Measurements from ENCODE around the gene OR4K17. TPM values are rescaled to one million over a fixed set of nuclear protein-coding genes. Genes with fewer than 3 reads are reported as not detected.
"Not testable (repeated sequence)": the region's sequence is repeated elsewhere in the genome, so short reads cannot be mapped to it uniquely, and the experiment has no call there.

The OR4K17 gene, protein sequence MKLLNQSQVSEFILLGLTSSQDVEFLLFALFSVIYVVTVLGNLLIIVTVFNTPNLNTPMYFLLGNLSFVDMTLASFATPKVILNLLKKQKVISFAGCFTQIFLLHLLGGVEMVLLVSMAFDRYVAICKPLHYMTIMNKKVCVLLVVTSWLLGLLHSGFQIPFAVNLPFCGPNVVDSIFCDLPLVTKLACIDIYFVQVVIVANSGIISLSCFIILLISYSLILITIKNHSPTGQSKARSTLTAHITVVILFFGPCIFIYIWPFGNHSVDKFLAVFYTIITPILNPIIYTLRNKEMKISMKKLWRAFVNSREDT
- not detected in 2 replicates for total RNA-seq (2014; rRNA removed; shearing (Covaris generic))

DNA sequence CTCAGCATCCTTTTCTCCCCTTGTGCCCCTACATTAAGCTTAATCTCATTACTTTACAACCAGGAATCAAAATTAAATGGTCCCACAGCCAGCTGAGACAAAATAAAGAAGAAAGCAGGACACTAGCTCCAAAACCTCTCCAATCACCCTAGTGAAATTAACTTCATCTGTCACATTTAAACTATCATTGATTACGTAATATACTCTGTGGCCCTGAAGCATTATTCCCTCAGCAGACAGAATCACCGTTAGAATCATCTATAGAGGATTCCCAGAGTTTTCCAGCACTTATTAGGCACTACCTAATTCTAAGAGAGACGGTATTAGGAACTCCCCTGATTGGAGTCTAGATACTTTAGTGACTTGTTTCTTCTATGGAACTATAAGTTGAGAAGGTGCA, at the start of gene OR4K17:
Gene OR4K17 (plus strand): TSS at position 302 of the 400 bp plus-strand sequence. CDS start 6,761 bp downstream, outside the sequence.
- DNase-seq (ENCODE audit: low read depth), result no peak

DNA sequence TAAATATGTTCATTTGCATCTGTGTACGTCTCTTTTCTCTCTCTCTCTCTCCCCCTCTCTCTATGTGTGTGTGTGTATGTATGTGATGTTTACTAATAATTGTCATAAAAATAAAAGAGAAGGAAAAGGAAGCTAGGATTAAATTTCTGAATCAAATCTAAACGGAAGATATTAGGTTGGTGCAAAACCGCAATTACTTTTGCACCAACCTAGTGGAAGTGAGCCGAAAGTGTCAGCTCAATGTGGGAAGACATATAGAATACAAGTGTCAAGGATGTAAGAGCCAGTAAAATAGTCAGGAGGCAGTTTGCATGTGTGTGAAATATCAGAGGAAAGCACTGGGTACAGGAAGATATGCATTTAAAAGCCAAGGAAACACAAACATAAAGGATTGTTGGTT, 18.5 kb upstream of the OR4K17 start:
- DNase-seq (ENCODE audit: low read depth), result no peak

DNA sequence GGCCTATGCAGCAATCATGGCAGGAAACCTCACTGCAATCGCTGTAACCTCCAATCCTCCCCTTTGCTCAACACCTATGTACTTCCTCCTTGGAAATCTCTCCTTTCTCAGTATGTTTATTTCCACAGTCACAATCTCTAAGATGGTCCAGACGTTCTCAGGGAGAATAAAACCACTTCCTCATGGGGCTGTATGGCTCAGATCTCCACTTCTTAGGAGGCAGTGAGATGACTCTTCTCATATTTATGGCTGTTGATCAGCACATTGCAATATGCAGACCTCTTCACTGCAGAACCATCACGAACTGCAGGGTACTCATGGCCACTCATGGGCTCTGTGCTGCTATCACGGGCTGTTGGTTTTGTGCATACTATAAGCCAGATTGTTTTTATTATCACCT, 17.1 kb upstream of the OR4K17 start:
- DNase-seq (ENCODE audit: low read depth), result no peak

DNA sequence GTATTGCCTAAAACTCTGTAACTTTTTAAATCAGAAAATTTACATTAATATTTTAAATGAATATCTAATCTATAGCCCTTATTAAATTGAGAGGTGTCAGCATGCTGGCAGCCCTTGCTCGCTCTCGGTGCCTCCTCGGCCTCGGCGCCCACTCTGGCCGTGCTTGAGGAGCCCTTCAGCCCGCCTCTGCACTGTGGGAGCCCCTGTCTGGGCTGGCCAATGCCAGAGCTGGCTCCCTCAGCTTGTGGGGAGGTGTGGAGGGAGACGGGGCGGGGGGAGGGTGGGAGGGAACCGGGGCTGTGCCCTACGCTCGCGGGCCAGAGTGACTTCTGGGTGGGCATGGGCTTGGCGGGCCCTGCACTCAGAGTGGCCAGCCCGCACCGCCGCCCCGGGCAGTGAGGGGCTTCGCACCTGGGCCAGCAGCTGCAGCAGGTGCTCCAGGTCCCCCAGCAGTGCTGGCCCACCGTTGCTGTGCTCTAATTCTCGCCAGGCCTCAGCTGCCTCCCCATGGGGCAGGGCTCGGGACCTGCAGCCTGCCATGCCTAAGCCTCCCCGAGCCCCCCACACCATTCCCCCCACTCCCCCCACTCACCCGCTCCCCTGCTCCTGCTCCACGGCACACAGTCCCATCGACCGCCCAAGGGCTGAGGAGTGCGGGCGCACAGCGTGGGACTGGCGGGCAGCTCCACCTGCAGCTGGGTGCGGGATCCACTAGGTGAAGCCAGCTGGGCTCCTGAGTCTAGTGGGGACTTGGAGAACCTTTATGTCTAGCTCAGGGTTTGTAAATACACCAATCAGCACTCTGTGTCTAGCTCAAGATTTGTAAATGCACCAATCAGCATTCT, 11.4 kb upstream of the OR4K17 start:
- not testable (repeated sequence) for DNase-seq (ENCODE audit: low read depth)

DNA sequence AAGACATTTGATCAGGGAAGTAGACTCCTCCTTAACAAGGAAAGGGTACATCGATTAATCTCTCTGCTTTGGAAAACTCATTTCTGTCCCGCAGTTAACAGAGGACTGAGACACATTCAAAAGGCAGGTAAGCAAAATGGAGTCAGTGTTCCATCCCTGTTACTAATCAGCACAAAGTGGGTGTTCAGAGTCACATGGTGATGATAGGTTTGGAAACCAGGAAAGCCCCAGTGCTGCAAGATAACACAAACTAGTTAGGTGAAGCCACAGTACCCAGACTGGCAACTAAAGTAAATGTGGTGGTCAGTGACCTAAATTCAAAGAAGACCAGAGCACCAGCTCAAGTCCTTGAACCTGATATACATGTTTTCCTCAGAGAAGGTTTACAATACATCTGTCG, 1.8 kb downstream of the OR4K17 start:
- DNase-seq (ENCODE audit: low read depth), result no peak

DNA sequence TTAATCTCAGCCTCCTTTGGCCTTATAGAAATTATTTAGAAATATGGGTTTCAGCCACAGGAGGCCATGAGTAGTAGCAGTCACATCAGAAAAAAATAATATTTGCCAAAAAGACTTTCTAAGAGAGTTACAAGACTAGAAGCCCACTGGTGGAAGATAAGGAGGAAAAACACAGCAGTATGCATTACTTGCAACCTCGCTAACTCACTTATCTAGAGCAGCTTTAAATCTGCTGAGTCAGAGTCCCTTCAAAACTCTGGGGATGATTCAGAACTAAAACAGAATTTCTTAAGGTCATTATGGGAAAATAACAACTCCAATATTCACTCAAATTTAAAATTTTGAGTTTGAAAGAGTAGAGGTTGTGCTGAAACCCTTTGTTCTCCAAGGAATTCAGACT, 6.2 kb downstream of the OR4K17 start:
- DNase-seq (ENCODE audit: low read depth), result no peak

DNA sequence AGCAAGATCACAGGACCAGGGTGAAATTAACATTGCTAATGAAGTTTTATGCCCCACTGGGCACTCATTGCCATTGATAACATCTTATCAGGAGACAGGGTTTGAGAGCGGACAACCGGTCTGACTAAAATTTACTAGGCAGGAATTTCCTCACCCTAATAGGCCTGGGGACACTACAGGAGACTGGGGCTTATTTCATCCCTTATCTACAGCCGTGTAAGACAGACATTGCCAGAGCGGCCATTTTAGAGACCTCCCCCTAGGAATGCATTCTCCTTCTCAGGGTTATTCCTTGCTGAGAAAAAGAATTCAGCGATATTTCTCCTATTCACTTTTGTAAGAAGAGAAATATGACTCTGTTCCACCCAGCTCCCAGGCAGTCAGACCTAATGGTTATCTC, 8.3 kb downstream of the OR4K17 start:
- DNase-seq (ENCODE audit: low read depth), result no peak

DNA sequence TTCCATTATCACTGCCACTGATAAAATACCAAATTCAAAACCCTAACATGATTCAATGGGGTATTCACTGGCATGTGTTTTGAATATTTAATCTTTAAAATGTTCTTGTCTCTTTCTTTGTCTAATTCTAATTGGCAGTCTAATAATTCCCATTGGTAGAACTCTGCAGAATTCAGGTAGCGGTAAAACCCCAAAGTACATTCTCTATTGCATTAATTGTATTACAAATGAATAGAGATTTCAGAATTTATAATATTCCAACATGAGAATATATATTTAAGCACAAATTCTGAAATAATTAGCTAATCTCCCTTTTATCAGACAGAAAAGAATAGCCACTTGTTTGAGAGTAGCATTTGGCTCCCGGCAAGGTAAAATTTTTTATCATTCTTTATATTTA, 28.0 kb downstream of the OR4K17 start, which contains the start of gene OR4N5:
Gene OR4N5 (plus strand): TSS at position 301 of the 400 bp plus-strand sequence. CDS start 4,916 bp downstream, outside the sequence.
- DNase-seq (ENCODE audit: low read depth), result no peak

DNA sequence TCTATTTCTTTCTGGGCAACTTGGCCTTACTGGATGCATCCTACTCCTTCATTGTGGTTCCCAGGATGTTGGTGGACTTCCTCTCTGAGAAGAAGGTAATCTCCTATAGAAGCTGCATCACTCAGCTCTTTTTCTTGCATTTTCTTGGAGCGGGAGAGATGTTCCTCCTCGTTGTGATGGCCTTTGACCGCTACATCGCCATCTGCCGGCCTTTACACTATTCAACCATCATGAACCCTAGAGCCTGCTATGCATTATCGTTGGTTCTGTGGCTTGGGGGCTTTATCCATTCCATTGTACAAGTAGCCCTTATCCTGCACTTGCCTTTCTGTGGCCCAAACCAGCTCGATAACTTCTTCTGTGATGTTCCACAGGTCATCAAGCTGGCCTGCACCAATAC, 33.4 kb downstream of the OR4K17 start:
- no peak for DNase-seq (ENCODE audit: low read depth)

DNA sequence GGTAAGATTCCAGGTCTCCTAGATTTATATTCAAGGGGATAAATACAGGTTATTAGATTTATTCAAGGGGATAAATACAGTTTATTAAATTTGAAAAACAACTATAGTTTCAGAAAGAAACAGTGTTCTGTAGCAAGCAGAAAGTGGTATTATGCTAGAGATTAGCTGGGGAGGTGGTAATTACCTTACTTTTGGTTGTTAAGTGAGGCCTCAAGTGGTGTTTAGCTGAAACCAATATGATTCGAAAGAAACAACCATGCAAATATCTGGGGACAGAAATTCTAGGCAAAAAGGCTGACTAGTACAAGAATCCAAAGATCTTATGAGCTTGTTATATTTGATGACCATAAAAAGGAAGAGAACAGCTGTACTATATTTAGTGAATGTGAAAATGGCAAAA, 34.3 kb downstream of the OR4K17 start:
- DNase-seq (ENCODE audit: low read depth), result no peak

DNA sequence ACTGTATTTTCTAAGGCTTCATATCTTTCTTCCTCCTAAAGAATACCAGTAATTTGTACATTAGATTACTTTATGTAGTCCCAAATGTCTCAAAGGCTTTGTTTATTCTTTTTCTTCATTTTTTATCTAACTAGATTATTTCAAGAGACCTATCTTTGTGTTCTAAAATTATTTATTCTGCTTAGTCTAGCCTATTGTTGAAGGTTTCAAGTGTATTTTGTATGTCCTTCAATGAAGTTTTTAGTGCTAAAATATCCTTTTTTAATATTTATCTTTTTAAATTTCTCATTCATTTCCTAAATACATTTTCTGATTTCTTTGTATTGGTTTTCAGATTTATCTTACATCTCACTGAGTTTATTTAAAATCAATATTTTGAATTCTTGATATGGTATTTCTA, 53.9 kb downstream of the OR4K17 start:
- DNase-seq (ENCODE audit: low read depth), result no peak

DNA sequence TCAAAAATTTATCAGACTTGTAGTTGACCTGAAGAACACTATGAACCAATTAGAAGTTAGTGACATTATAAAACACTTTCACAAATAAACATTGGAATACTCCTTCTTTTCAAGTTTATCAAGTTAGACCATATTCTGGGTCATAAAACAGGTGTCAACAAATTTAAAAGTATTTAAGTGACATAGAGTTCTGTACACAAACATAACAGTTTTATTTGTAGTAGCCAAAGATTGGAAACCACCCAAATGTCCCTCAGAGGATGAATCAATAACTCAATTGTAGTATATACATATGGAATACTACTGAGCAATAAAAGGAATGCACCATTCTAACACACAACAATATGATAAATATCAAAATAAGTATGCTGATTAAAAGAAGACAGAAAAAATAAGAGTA, 56.6 kb downstream of the OR4K17 start:
- DNase-seq (ENCODE audit: low read depth), result no peak

DNA sequence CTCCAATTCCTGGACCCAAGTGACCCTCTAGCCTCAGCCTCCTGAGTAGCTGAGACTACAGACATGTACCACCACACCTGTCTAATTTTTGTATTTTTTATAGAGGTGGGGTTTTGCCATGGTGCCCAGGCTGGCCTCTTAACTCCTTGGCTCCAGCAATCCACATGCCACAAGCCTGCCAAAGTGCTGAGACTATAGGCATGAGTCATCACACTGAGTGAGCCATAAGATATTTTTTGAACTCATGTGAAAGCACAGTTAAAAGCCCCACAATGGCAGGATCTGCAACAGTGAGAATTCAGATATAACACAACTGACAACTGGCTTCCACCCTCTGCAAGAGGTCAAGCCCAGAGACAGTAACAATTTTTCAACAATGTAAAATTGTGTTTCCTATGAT, 59.3 kb downstream of the OR4K17 start:
- DNase-seq (ENCODE audit: low read depth), result peak; percentile 69

Other genes starting within 250 kb of the OR4K17 start
- not detected in 2 replicates for gene OR4K2, start 235.6 kb upstream of the OR4K17 start, total RNA-seq (2014; rRNA removed; shearing (Covaris generic))
- gene OR4K5, start 190.1 kb upstream of the OR4K17 start, total RNA-seq (2014; rRNA removed; shearing (Covaris generic)), result not detected in 2 replicates
- not detected in 2 replicates for gene OR4K1, start 179.8 kb upstream of the OR4K17 start, total RNA-seq (2014; rRNA removed; shearing (Covaris generic))
- not detected in 2 replicates for gene OR4K15, start 135.1 kb upstream of the OR4K17 start, total RNA-seq (2014; rRNA removed; shearing (Covaris generic))
- gene OR4Q2, start 108.6 kb upstream of the OR4K17 start, total RNA-seq (2014; rRNA removed; shearing (Covaris generic)), result not detected in 2 replicates
- not detected in 2 replicates for gene OR4K14, start 91.4 kb upstream of the OR4K17 start, total RNA-seq (2014; rRNA removed; shearing (Covaris generic))
- not detected in 2 replicates for gene OR4K13, start 74.7 kb upstream of the OR4K17 start, total RNA-seq (2014; rRNA removed; shearing (Covaris generic))
- not detected in 2 replicates for gene OR4L1, start 50.7 kb upstream of the OR4K17 start, total RNA-seq (2014; rRNA removed; shearing (Covaris generic))
- not detected in 2 replicates for gene OR4N5, start 28.1 kb downstream of the OR4K17 start, total RNA-seq (2014; rRNA removed; shearing (Covaris generic))
- gene OR11G2, start 80.2 kb downstream of the OR4K17 start, total RNA-seq (2014; rRNA removed; shearing (Covaris generic)), result not detected in 2 replicates
- gene OR11H6, start 113.0 kb downstream of the OR4K17 start, total RNA-seq (2014; rRNA removed; shearing (Covaris generic)), result not detected in 2 replicates
- gene OR11H7, start 118.2 kb downstream of the OR4K17 start, total RNA-seq (2014; rRNA removed; shearing (Covaris generic)), result not detected in 2 replicates
- not detected in 2 replicates for gene OR11H4, start 128.5 kb downstream of the OR4K17 start, total RNA-seq (2014; rRNA removed; shearing (Covaris generic))
- gene TTC5, start 195.2 kb downstream of the OR4K17 start, total RNA-seq (2014; rRNA removed; shearing (Covaris generic)), result 9.7 and 12.3 TPM in 2 replicates
- 51.2 and 52.4 TPM in 2 replicates for gene CCNB1IP1, start 222.5 kb downstream of the OR4K17 start, total RNA-seq (2014; rRNA removed; shearing (Covaris generic))
- 23.4 and 31.0 TPM in 2 replicates for gene PARP2, start 232.9 kb downstream of the OR4K17 start, total RNA-seq (2014; rRNA removed; shearing (Covaris generic))

Measured in RPMI7951 (cell line).